Measurements from ENCODE around the gene MYO9A.
A peak's percentile ranks its signal among the peaks of the same experiment; 100 is the strongest.
"Not testable (repeated sequence)": the region's sequence is repeated elsewhere in the genome, so short reads cannot be mapped to it uniquely, and the experiment has no call there.

The MYO9A gene

DNA sequence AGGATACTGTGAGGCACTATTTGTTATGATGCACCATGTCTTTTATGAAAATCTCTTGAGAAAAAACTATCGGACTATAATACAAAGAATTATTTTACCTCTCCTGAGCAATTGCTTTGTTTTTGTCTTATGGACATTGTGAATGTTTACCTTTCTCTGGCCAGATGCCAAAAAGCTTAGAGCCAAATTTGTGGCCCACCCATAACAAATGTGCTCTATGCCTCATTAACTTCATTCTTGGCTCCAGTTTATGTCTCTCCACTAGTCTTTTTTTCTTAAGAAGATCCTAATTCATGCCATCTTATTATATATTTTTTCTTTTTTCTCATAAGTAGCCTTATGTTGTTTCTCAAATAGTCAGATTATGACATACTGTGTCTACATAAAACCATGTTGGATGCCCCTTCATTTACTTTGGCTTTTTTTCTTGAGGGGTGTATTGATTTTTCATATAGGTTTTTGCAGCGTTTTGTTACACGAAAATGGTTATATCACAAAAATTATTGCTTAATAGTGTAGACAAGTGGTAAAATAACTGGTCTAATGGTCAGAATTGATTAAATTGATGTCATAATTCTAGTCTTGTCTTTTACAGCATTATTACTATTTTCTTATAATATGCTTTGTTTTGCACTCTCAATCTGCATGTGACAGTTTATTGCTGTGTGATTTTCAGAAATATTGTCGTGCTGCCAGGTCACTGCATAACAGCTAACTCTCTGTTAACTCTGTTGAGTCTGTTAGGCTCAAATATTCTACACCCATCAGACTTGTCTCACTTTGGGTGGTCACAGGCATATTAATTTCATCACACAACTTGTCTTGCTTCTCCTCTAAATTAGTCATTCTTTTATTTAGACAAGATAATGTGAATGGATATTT lies 18.5 kb upstream of the MYO9A start:
- no peak for DNase-seq

DNA sequence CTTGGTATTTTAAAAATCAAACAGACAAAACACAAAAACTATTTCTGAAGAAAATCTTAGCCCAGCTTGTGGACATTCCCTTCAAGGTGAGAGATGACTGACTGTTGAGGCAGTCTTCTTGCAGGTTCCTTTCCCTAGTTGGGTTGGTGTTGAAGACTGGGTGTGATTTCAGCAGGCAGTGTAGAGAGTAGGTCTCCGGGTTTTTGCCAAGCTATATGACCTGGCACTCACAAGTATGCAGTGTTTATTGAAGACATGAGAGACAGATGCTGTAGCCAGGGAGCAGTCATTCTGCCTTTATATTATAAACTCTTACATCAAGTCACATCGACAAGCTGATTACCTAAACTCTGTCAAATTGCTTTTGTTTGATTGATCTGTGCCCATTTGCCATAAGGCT lies 17.8 kb upstream of the MYO9A start:
- no peak for DNase-seq

DNA sequence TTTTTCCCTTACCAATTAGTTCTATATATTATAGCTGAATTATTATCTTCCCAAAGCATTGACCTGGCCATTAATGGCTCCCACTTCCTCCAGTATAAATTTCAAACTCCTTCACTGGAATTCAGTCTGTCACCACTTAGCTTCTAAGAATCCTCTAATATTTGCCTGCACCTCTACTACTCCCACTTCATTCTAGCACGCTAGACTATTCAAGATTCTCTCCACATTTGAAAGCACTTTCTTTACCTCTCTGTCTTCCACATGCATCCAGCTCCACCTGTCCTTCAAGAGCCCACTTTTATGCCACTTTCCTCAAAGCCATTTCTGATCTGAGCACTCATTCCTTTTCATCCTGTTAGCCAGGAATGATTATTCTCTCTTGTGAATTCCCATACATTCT lies 15.3 kb upstream of the MYO9A start:
- no peak for DNase-seq

DNA sequence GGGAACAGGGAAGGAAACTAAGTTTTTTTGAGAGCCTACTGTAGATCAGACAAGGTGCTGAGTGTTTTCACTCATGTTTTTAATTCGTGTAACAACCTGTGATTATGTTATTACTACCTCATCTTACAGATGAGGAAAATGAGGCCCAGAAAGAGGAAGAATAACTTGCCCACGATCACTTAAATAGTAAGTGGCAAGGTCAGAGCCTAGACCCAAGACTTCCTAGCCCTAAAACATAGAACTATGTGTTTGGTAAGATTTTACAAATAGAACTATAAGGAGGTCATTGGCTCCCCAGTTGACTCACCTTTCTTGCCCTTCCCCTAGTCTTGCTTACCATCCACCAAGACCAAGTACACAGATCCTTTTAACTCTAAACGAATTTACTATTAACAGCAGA lies 14.0 kb upstream of the MYO9A start:
- DNase-seq, result no peak

DNA sequence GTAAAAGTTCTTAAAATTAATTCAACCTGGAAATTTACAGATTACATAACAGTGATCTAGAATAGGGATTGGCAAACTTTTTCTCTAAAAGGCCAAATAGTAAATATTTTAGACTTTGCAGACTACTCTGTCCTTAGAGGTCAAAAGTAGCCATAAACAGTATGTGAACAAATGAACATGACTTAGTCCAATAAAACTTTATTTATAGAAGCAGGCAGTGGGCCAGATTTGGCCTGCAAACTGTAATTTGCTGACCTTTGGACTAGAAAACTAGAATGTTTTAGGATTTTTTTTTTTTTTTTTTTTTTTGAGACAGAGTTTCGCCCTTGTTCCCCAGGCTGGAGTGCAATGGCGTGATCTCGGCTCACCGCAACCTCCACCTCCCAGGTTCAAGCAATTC lies 12.3 kb upstream of the MYO9A start:
- DNase-seq, result no peak

DNA sequence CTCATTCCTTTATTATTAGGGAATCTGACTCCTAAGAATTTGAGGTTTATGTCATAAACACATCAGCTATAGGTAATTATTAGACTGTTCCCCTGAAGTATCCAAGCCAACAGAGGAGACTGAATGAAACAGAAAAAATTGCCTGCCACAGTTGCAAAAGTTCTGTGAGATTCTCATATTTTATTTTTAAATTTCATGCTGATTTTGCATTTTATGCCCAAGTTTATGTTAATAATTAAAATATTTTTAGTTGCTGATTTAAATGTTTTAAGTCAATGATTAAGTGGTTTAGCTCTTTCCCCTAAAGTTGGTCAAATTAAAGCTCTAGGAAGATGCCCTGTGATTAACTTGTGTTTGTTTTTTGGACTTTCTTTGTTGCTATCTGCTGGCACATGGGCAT lies 10.4 kb upstream of the MYO9A start:
- DNase-seq, result no peak

DNA sequence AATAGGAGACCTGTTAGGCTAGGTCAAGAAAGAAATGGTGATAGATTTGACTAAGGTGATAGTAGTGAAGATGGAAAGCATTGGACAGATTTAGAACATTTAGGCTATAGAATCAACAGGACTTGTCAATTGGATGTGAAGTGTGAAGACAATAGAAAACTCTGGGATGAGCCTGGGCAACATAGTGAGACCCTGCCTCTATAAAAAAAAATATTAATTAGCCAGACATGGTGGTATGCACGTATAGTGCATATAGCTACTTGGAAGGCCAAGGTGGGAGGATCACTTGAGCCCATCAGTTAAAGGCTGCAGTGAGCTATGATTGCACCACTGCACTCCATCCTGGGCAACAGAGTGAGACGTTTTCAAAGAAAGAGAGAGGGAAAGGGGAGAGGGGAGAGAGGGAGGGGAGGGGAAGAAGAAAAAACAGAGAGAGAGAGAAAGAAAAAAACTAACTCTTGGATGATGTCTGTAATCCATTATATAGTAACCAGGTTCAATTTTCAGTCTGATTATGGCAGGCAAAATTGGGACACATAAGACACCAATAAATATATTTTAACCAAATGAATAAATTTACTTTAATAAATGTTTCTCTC lies 9.9 kb upstream of the MYO9A start:
- DNase-seq, result no peak

DNA sequence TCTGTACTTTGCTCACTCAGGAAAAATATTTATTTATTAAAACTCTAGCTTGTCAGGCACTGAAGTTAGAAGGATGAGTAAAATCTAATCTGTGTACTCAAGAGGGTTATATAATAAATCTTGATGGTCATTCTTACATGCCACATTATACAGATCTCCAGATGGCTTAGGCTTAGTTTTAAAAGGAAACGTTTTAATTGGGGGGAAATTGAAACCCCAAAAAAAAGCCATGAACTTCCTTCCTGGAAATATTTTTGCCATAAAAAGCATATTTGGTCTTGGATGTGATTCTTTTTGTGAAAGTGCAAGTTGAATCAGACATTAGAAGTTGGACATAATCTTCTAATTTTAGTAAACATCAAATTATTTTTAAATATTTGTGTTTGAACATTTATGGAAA lies 6.3 kb upstream of the MYO9A start:
- DNase-seq, result no peak

DNA sequence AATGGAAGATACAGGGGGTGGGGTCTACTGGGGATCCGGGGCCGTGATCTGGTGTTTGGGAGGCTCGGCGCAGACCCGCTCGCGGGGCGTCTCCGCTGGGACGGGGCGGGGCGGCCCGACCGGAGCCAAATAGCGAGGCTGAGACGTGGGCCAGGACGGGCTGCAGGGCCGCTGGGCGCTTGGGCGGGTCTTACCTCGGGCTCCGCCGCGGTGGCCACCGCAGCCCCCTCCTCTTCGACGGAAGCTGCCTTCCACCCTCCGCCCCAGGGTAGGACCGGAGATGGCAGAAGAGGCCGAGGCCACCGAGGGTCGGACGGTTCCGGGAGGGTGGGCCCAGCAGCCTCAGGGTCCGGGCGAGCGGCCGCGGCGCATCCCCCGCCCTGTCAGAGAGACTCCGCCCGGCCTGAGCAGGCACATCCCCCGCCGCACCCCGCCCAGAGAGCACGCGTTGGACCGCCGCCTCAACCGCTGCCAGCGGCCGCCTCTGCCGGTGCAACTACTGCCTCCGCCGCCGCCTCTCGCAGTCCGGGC lies 399 bp downstream of the MYO9A start:
- DNase-seq, result peak; percentile 74 to 80

DNA sequence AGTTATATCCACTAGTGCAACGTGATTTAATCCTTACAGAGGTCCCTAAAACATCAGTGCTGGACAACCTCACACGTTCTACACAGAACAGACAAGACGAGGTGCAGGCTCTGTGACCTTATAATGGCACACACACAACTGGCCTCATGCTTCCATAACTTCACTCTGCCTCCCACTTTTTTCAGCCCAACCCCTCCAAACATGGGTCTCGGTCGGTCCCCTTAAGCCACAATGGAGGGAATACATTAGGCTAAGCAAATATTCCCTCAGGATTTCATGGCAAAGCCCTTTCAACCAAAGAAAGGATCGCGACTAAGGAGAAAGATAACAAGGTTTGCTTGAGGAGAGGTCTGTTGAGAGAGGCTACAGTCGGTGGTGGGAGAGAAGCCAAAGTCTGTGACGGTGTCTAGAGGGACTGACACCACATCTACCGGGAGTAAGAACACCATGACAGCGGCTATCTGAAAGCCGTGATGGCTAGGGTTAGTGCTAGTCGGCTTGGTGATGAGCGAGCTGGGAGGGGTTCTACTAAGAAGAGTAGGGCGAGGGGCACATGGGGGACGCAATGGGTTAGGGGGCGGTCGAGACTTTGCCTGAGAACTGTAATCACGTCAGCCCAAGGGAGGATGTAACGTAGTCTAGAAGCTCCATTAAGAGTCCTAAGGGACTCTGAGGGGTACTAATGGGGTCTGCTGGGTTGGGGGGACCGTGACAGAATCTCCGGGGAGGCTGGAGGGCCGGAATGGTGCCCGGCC lies 1.0 kb downstream of the MYO9A start:
- DNase-seq, result peak; percentile 25 to 65

DNA sequence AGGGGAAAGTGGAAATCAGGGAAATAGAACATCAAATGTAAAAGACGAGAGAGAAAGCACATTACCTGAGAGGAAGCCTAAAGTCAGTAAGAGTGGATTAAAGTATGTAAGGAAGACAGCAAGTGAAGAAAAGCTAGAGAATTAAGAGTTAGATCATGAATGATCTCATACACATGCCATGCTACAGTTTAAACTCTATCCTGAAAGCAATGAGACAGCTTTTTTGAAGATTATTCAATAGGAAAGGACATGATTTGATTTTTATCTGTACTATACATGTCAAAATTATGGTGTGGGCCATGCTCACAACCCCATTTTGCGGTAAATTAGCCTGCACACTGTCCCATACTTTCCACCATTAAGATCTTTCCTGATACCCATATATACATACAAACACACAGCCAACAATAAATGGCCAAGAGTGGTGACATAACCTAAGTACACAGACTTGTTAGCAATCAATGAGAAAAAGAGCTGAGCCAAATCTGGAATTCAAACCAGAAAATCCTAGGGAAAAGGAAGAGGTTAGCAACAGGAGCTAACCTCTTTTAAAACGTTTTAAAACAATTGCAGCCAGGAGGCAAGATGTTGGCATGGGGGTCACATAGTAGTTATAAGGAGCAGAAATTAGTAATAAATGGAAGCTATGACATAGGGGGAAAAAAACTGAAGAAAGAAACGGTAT lies 4.5 kb downstream of the MYO9A start:
- DNase-seq, result no peak

DNA sequence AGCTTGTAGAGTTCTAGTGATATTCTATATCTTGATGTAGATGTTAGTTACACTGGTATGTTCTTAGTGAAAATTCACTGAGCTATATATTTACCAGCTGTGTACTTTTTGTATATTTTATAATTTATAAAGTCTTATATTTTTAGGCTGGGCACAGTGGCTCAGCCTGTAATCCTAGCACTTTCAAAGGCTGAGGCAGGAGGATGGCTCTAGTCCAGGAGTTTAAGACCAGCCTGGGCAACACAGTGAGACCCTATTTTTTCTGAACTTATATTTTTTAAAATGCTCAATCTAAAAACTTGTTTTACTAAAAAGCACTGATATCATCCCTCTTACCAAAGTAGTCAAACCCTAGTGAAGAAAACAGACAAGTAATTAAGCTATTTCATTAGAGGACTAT lies 5.1 kb downstream of the MYO9A start:
- no peak for DNase-seq

DNA sequence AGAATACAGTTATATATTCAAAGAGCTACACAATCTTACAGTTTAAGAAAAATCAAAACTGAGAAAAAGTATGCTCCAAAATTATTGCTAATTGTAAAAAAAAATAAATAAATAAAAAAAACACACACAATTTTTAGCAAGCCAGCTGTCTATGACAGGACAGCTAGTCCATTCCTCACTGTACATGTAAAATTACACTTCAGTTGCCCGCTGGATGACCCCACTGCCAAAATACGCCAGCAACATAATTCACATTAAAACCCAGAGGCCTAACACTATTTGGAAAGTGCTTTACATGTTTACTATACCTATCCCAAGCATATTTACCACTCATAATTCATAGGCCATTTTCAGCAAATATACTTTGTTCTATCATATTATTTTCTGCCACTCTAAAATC lies 5.8 kb downstream of the MYO9A start:
- DNase-seq, result no peak

DNA sequence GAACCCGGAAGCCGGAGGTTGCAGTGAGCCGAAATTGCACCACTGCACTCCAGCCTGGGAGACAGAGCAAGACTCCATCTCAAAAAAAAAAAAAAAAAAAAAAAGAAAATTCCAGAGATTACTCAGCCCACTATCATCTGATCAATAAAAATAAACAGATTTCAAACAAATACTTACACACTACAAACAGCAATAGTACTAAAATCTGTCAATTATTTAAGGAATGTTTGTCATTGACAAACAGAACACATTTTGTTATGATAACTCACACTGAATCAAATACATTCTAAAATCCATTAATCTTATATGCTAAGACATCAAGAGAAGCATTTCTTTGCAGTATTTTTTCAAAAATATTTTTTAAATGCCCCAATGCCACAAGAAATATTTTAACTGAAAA lies 7.6 kb downstream of the MYO9A start:
- DNase-seq, result no peak

DNA sequence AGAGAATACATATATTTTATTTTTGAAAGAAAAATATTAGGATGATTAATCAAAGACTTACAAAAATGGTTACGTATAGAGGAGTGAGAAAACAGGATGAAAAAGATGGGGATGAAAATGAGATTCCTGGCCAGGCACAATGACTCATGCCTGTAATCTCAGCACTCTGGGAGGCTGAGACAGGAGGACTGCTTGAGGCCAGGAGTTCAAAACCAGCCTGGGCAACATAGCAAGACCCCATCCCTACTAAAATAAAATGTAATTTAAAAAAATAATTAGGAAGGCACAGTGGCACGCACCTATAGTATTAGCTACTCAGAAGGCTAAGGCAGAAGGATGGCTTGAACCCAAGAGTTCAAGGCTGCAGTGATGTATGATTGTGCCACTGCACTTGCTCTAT lies 11.9 kb downstream of the MYO9A start:
- no peak for DNase-seq

DNA sequence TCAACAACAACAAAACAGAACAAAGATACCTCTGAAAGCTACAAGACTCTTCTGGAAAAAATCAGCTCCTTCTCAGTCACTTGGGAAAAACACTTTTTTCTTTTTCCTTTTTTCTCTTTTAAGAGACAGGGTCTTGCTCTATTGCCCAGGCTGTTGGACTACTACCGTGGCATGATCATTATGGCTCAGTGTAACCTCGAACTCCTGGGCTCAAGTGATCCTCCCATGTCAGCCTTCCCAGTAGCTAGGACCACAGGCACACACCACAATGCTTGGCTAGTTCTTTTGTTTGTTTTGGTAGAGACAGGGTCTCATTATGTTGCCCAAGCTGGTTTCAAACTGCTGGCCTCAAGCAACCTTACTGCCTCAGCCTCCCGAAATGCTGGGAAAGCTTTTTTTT lies 12.8 kb downstream of the MYO9A start:
- DNase-seq, result no peak

DNA sequence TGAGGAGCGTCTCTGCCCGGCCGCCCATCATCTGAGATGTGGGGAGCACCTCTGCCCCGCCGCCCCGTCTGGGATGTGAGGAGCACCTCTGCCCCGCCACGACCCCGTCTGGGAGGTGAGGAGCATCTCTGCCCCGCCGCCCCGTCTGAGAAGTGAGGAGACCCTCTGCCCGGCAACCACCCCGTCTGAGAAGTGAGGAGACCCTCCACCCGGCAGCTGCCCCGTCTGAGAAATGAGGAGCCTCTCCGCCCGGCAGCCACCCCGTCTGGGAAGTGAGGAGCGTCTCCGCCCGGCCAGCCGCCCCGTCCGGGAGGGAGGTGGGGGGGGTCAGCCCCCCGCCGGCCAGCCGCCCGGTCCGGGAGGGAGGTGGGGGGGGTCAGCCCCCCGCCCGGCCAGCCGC lies 17.4 kb downstream of the MYO9A start:
- DNase-seq, result not testable (repeated sequence)

DNA sequence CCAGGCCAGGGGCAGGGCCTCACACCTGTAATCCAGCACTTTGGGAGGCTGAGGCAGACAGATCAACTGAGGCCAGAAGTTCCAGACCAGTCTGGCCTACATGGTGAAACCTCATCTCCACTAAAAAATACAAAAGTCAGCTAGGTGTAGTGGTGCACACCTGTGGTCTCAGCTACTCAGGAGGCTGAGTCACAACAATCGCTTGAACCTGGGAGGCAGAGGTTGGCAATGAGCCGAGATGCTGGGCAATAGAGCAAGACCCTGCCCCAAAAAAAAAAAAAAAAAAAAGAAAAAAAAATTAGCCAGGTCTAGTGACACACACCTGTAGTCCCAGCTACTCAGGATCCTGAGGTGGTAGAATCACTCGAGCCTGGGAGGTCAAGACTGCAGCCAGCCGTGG lies 18.8 kb downstream of the MYO9A start:
- no peak for DNase-seq

DNA sequence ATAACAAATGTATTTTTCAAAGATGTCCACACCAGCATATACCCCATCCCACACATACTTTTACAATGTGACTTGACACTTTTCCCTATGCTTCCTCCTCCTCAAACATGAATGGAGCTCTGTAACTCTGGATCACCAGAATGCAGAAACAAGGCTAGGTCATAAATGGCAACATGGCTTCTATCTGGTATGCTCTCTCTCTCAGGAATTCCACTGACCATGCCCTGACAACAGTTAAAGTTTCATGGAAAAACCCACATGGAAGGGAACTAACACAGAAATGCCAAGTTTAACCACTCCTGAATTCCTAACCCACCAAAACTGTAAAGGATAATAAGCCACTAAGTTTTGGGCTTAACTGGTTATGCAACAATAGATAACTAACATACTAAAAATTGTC lies 19.9 kb downstream of the MYO9A start:
- DNase-seq, result no peak

DNA sequence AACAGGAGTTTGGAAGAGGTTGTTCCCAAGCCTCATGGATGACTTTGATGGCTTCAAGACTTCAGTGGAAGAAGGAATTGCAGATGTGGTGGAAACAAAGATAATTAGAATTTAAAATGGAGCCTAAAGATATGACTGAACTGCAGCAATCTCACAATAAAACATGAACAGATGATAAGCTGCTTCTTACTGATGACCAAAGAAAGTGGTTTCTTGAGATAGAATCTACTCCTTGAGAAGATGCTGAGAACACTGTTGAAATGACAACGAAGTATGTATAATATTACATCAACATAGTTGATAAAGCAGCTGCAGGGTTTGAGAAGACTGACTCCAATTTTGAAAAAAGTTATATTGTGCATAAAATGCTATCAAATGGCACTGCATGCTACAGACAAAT lies 21.2 kb downstream of the MYO9A start:
- DNase-seq, result no peak

DNA sequence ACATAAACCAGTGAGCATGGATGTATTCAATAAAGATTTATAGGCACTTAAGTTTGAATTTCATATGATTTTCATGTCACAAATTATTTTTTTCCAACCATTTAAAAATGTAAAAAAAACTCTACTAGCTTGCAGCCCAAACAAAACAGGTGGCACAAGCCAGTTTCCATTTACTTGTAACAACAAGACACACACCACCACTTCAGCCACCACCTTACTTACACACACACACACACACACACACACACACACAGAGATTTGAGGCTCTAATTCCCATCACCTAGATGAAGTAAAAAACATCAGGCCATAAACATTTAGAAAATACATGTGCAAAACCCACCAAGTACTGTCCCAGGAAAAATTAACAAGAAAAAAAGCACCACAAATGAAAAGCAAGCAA lies 25.3 kb downstream of the MYO9A start:
- no peak for DNase-seq

DNA sequence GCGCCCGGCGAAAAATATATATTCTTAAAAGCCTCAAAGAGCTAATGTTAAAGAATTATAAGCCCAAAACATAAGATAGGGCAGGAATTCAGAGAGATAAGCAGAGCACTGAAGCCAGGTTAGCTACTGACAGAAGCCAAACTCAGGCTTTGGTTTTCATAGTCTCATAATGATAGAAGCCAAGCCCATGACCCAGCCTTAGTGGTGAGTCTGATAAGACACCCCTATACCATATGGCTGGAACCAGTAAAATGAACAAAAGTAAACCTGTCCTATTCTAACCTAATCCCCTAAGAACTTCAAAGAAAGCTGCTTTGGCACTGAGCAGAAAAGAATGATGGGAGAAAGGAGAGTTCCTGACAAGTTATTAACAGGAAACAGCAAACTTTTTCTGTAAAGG lies 25.9 kb downstream of the MYO9A start:
- no peak for DNase-seq

Measured in Kasumi-1 (cell line).